Neural progenitor cell (in vitro differentiated cells): ENCODE data around the gene CCDC134.

Experiments
- EZH2 ChIP-seq: fragments of 200-600 bp; sonication (generic); IDR thresholded peaks from 2 replicates; pipeline ENCODE4 v1.6.1; 2017; ENCODE audit warnings: antibody characterized with exemption, mild to moderate bottlenecking, moderate library complexity
- TF ChIP-seq, protein P1 (sequence below): fragments of 200-600 bp; sonication (generic); IDR thresholded peaks from 2 replicates; pipeline ENCODE4 v1.5.1; 2017; ENCODE audit warnings: antibody characterized with exemption, mild to moderate bottlenecking

DNA sequence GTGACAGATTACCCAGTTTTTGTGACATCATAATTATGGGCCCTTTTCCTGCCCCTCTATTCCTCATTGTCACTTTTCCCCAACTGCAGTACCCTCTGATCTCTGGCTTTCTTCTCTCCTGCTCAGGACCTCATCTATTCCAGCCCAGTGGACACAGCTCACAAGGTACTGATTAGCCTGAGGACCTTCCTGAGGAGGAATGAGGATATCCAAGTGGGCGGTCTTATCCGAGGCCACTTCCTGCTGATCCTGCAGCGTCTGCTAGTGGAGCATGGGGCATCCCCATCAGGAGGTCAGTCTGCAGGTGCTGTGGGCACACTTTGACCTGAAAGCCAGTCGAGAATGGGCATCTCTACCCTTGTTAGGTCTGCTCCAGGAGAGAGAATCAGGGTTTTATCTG, 24.5 kb upstream of the CCDC134 start:
- TF ChIP-seq, protein P1, sequence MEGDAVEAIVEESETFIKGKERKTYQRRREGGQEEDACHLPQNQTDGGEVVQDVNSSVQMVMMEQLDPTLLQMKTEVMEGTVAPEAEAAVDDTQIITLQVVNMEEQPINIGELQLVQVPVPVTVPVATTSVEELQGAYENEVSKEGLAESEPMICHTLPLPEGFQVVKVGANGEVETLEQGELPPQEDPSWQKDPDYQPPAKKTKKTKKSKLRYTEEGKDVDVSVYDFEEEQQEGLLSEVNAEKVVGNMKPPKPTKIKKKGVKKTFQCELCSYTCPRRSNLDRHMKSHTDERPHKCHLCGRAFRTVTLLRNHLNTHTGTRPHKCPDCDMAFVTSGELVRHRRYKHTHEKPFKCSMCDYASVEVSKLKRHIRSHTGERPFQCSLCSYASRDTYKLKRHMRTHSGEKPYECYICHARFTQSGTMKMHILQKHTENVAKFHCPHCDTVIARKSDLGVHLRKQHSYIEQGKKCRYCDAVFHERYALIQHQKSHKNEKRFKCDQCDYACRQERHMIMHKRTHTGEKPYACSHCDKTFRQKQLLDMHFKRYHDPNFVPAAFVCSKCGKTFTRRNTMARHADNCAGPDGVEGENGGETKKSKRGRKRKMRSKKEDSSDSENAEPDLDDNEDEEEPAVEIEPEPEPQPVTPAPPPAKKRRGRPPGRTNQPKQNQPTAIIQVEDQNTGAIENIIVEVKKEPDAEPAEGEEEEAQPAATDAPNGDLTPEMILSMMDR: no peak
- no peak for TF ChIP-seq EZH2
